SJSA1 (cell line): ENCODE measurements around the gene C17orf75. TPM values are rescaled to one million over a fixed set of nuclear protein-coding genes. Genes with fewer than 3 reads are reported as not detected.

ENCODE experiments used
- DNase-seq, 2 experiments: peaks; one replicate each; pipeline ENCODE4 v3.0.0-alpha.2; 2015 to 2020; ENCODE audit warnings: low spot score in 2 of 2, low read depth in 1 of 2
- H3K27ac ChIP-seq: fragments of 250-450 bp; sonication (Bioruptor Pico); 2 replicates; pipeline ENCODE4 v1.5.1; 2020; ENCODE audit warnings: mild to moderate bottlenecking, moderate library complexity
- H3K27me3 ChIP-seq: fragments of 250-450 bp; sonication (Bioruptor Pico); replicated peaks from 2 replicates; pipeline ENCODE4 v1.5.1; 2020; ENCODE audit warnings: mild to moderate bottlenecking, moderate library complexity
- H3K36me3 ChIP-seq: fragments of 250-450 bp; sonication (Bioruptor Pico); 2 replicates; pipeline ENCODE4 v1.5.1; 2020; ENCODE audit warnings: mild to moderate bottlenecking
- H3K4me1 ChIP-seq: fragments of 250-450 bp; sonication (Bioruptor Pico); replicated peaks from 2 replicates; pipeline ENCODE4 v1.6.1; 2021; ENCODE audit warnings: mild to moderate bottlenecking
- H3K4me3 ChIP-seq: fragments of 250-450 bp; sonication (Bioruptor Pico); 2 replicates; pipeline ENCODE4 v1.5.1; 2020; ENCODE audit warnings: mild to moderate bottlenecking
- H3K9me3 ChIP-seq: fragments of 250-450 bp; sonication (Bioruptor Pico); replicated peaks from 2 replicates; pipeline ENCODE4 v1.5.1; 2020; ENCODE audit warnings: mild to moderate bottlenecking
- total RNA-seq: library from RNA; depleted of rRNA; stranded (reverse); fragments of >200 nt; shearing (Covaris generic); gene quantifications from 2 replicates; pipeline ENCODE4 v1.2.3, GENCODE V29; 2014; rRNA removed

C17orf75 gene
- total RNA-seq, 1 experiment from 2014 or later, result 16.5 TPM

GRCh38 chr17:32287804-32288511 lies 54.0 kb downstream of the C17orf75 start:
- DNase-seq, result no peak

GRCh38 chr17:32286518-32286900 lies 55.5 kb downstream of the C17orf75 start:
- Histone ChIP-seq H3K27ac (no peak overlapping the region), H3K36me3 (no peaks in the 10 kb centered on the region), H3K9me3 (no peaks in the 10 kb centered on the region), H3K27me3 (no peaks in the 10 kb centered on the region), H3K4me3 (no peak overlapping the region), H3K4me1 (no peaks in the 10 kb centered on the region)
- no peak for DNase-seq

More at GRCh38 chr17:32287804-32288511, 54.0 kb downstream of the C17orf75 start:
- Histone ChIP-seq H3K4me3 (no peak overlapping the region), H3K27me3 (no peaks in the 10 kb centered on the region), H3K27ac (no peak overlapping the region), H3K9me3 (no peaks in the 10 kb centered on the region), H3K36me3 (no peaks in the 10 kb centered on the region), H3K4me1 (no peaks in the 10 kb centered on the region)

- H3K9me3 ChIP-seq, result no peaks in the 10 kb centered on the region
- no peak overlapping the region for H3K4me3 ChIP-seq
- no peaks in the 10 kb centered on the region for H3K4me1 ChIP-seq
- no peaks in the 10 kb centered on the region for H3K36me3 ChIP-seq
- no peaks in the 10 kb centered on the region for H3K27me3 ChIP-seq
- DNase-seq, result no peak
- H3K27ac ChIP-seq, result no peak overlapping the region
These were observed 56.0 kb downstream of the C17orf75 start for GRCh38 chr17:32285746-32286517.

- Histone ChIP-seq H3K4me3 (no peak overlapping the region), H3K27me3 (no peaks in the 10 kb centered on the region), H3K9me3 (no peaks in the 10 kb centered on the region), H3K27ac (no peak overlapping the region), H3K36me3 (no peaks in the 10 kb centered on the region), H3K4me1 (no peaks in the 10 kb centered on the region)
- DNase-seq, result no peak
These were observed 56.7 kb downstream of the C17orf75 start for GRCh38 chr17:32285306-32285705.

- Histone ChIP-seq H3K4me1 (no peaks in the 10 kb centered on the region), H3K9me3 (no peaks in the 10 kb centered on the region), H3K36me3 (no peaks in the 10 kb centered on the region), H3K27ac (no peak overlapping the region), H3K4me3 (no peak overlapping the region), H3K27me3 (no peaks in the 10 kb centered on the region)
- DNase-seq, result no peak
These were observed 58.2 kb downstream of the C17orf75 start for GRCh38 chr17:32283745-32284201.

GRCh38 chr17:32281011-32281451 lies 60.9 kb downstream of the C17orf75 start:
- no peak for DNase-seq
- Histone ChIP-seq H3K36me3 (no peaks in the 10 kb centered on the region), H3K27ac (no peak overlapping the region), H3K27me3 (no peaks in the 10 kb centered on the region), H3K4me3 (no peak overlapping the region), H3K4me1 (no peaks in the 10 kb centered on the region), H3K9me3 (no peaks in the 10 kb centered on the region)

- DNase-seq, result no peak
- Histone ChIP-seq H3K36me3 (no peaks in the 10 kb centered on the region), H3K27me3 (no peaks in the 10 kb centered on the region), H3K4me1 (peaks cover 5% of the 10 kb centered on the region), H3K27ac (no peak overlapping the region), H3K4me3 (no peak overlapping the region), H3K9me3 (no peaks in the 10 kb centered on the region)
These were observed 61.9 kb downstream of the C17orf75 start for GRCh38 chr17:32279891-32280716.

- H3K9me3 ChIP-seq, result no peaks in the 10 kb centered on the region
- peaks cover 10% of the 10 kb centered on the region for H3K4me1 ChIP-seq
- no peaks in the 10 kb centered on the region for H3K36me3 ChIP-seq
- no peaks in the 10 kb centered on the region for H3K27me3 ChIP-seq
- H3K27ac ChIP-seq, result no peak overlapping the region
- no peak for DNase-seq
- H3K4me3 ChIP-seq, result no peak overlapping the region
These were observed 63.2 kb downstream of the C17orf75 start for GRCh38 chr17:32278815-32279214.

Other genes starting within 250 kb of the C17orf75 start
- gene RHOT1, start 199.7 kb downstream of the C17orf75 start, total RNA-seq, result 43.6 and 44.7 TPM in 2 replicates
- gene RHBDL3, start 76.3 kb downstream of the C17orf75 start, total RNA-seq, result 0.63 and 1.2 TPM in 2 replicates
- 150 and 168 TPM in 2 replicates for gene ZNF207, start 8.0 kb upstream of the C17orf75 start, total RNA-seq
- gene PSMD11, start 102.3 kb upstream of the C17orf75 start, total RNA-seq, result 100 and 115 TPM in 2 replicates
- gene CDK5R1, start 144.8 kb upstream of the C17orf75 start, total RNA-seq, result 2.5 and 2.9 TPM in 2 replicates